ENCODE results near the gene CRTAC1. TPM values are rescaled to one million over a fixed set of nuclear protein-coding genes. Genes with fewer than 3 reads are reported as not detected.
"Not testable (repeated sequence)": the region's sequence is repeated elsewhere in the genome, so short reads cannot be mapped to it uniquely, and the experiment has no call there.

The CRTAC1 gene
- total RNA-seq, 2 donors from 2014 or later: 9.6 to 19.3 TPM

GRCh38 chr10:97841166-97841565 lies 189.3 kb downstream of the CRTAC1 start:
- intact Hi-C loops (cut with DNase I); DNase-seq; ATAC-seq: not testable (repeated sequence)

GRCh38 chr10:97838091-97838490 lies 192.3 kb downstream of the CRTAC1 start:
- DNase-seq (no peak), ATAC-seq (no peak)
- intact Hi-C loops (cut with DNase I): no loop called here

GRCh38 chr10:97836446-97836845 lies 194.0 kb downstream of the CRTAC1 start:
- intact Hi-C loops (cut with DNase I): no loop called here
- ATAC-seq: no peak
- DNase-seq: no peak

- DNase-seq (no peak), ATAC-seq (no peak)
- intact Hi-C loops (cut with DNase I): no loop called here
Measured at GRCh38 chr10:97831259-97831658, 199.2 kb downstream of the CRTAC1 start.

- ATAC-seq: no peak
Measured at GRCh38 chr10:97830064-97830463, 200.4 kb downstream of the CRTAC1 start.

GRCh38 chr10:97828721-97829120 lies 201.7 kb downstream of the CRTAC1 start:
- intact Hi-C loops (cut with DNase I): no loop called here
- DNase-seq (no peak), ATAC-seq (no peak)

More at GRCh38 chr10:97830064-97830463, 200.4 kb downstream of the CRTAC1 start:
- intact Hi-C loops (cut with DNase I): no loop called here
- no peak for DNase-seq

- intact Hi-C loops (cut with DNase I): no loop called here
- DNase-seq: no peak
- no peak for ATAC-seq
Measured at GRCh38 chr10:97827702-97828291, 202.6 kb downstream of the CRTAC1 start.

- intact Hi-C loops (cut with DNase I): no loop called here
- DNase-seq (no peak), ATAC-seq (no peak)
Measured at GRCh38 chr10:97826892-97827291, 203.5 kb downstream of the CRTAC1 start.

- peak in 1 of 2 donors; percentile 40 for ATAC-seq
- DNase-seq: peak; percentile 31
- intact Hi-C loops (cut with DNase I): no loop called here
Measured at GRCh38 chr10:97825020-97825760, 205.2 kb downstream of the CRTAC1 start.

- intact Hi-C loops (cut with DNase I): no loop called here
- peak; percentile 57 for DNase-seq
- ATAC-seq: peak; percentile 76 to 83
Measured at GRCh38 chr10:97823734-97824133, 206.7 kb downstream of the CRTAC1 start.

GRCh38 chr10:97822261-97822687 lies 208.1 kb downstream of the CRTAC1 start:
- DNase-seq (peak; percentile 60), ATAC-seq (peak; percentile 68 to 88)
- intact Hi-C loops (cut with DNase I): no loop called here

- intact Hi-C loops (cut with DNase I): no loop called here
- peak; percentile 45 to 60 for ATAC-seq
- DNase-seq: peak; percentile 24
Measured at GRCh38 chr10:97821308-97822038, 208.9 kb downstream of the CRTAC1 start.

- ATAC-seq (no peak), DNase-seq (no peak)
- intact Hi-C loops (cut with DNase I): no loop called here
Measured at GRCh38 chr10:97820096-97820704, 210.2 kb downstream of the CRTAC1 start.

- no peak for ATAC-seq
- DNase-seq: no peak
- intact Hi-C loops (cut with DNase I): no loop called here
Measured at GRCh38 chr10:97818572-97818971, 211.8 kb downstream of the CRTAC1 start.

GRCh38 chr10:97816609-97817008 lies 213.8 kb downstream of the CRTAC1 start:
- intact Hi-C loops (cut with DNase I): no loop called here
- DNase-seq: no peak
- no peak for ATAC-seq

Other genes with a start within 250 kb of the CRTAC1 start
- 1 to 10 TPM; 2.4 to 3.5 TPM for gene GOLGA7B, start 180.8 kb downstream of the CRTAC1 start, total RNA-seq
- 1 to 10 TPM; 6.4 to 6.6 TPM for gene R3HCC1L, start 104.0 kb upstream of the CRTAC1 start, total RNA-seq
- gene LOXL4, start 237.6 kb upstream of the CRTAC1 start, total RNA-seq: under 1 TPM; 0.77 to 0.94 TPM